ENCODE results near the gene FAM222A.

DNA sequence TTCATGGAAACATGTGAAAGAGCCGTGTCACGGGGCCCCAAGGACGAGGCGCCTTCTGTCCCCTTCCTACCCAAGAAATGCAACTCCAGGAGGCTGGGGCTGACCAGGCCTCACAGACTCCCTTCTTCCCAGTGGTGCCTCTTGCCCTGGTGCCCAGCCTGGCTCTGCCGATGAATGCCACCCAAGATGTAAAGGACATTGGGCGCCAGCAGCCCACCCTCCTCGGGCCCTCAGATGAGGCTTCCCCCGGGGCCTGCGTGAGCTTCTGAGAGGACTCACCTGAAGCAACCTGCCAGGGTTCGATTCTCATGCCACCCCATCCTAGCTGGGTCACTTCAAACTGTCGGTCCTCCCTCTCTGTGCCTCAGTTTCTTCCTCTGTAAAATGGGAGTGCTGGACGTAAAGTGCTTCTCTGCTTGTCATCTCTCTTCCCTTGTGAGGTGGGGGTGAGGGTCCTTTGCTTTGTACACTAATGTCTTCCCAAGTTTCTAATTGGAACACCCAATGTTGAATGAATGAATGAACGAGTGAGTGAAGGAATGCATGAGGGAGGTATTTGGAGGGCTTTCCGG lies 10.8 kb downstream of the FAM222A start:
- no peak for TF ChIP-seq EZH2 (IDR thresholded peaks at IDR 0.05; ENCODE audit: low read depth)
- TF ChIP-seq, protein P1, sequence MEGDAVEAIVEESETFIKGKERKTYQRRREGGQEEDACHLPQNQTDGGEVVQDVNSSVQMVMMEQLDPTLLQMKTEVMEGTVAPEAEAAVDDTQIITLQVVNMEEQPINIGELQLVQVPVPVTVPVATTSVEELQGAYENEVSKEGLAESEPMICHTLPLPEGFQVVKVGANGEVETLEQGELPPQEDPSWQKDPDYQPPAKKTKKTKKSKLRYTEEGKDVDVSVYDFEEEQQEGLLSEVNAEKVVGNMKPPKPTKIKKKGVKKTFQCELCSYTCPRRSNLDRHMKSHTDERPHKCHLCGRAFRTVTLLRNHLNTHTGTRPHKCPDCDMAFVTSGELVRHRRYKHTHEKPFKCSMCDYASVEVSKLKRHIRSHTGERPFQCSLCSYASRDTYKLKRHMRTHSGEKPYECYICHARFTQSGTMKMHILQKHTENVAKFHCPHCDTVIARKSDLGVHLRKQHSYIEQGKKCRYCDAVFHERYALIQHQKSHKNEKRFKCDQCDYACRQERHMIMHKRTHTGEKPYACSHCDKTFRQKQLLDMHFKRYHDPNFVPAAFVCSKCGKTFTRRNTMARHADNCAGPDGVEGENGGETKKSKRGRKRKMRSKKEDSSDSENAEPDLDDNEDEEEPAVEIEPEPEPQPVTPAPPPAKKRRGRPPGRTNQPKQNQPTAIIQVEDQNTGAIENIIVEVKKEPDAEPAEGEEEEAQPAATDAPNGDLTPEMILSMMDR (conservative IDR thresholded peaks at IDR 0.05): no peak

Measured in PC-9 (cell line).